ENCODE results near the gene OR51B5. TPM values are rescaled to one million over a fixed set of nuclear protein-coding genes. Genes with fewer than 3 reads are reported as not detected.

OR51B5 gene
- total and polyA plus RNA-seq, 4 donors = 0.17 to 0.23 TPM; not detected in 2

DNA sequence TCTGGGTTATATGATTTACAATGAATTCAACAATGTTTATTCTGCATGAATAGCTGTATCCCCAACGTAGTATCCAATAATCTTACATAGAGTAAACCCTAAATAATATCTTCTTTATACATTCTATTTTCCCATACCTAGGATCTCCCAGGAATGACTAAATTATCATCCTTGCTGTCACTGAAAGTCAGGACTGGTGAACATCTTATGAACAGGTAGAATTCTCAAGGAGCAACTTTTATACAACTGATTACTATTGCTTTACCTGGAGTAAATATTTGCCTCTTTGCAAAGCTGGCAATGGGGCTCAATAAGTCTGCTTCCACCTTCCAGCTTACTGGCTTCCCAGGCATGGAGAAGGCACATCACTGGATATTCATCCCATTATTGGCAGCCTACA lies 7.9 kb upstream of the OR51B5 start, which contains the start of gene OR51B6:
Gene OR51B6 (plus strand): TSS at position 301 of the 400 bp plus-strand sequence. CDS start 0 bp downstream, at position 301.
- Histone ChIP-seq H3K9ac (ENCODE audit: low read depth in 1 of 2, low read length in 2 of 2) (no peak within 1 kb of the TSS), H3K4me3 (ENCODE audit: low read depth in 1 of 3, low read length in 3 of 3) (no peak within 1 kb of the TSS), H3K4me1 (ENCODE audit: control insufficient read depth in 4 of 4, insufficient read depth in 4 of 4, low read length in 3 of 4) (no peaks in the 10 kb centered on the region), H3K9me3 (ENCODE audit: control insufficient read depth in 4 of 4, low read length in 3 of 4) (no peaks in the 10 kb centered on the region), H3K27me3 (ENCODE audit: control insufficient read depth in 4 of 4, insufficient read depth in 4 of 4, low read length in 3 of 4) (peaks cover 0 to 6% (median 0%) of the 10 kb centered on the region in 4 donors), H3K27ac (ENCODE audit: low read depth in 1 of 2, low read length in 2 of 2) (no peak within 1 kb of the TSS), H3K36me3 (ENCODE audit: control insufficient read depth in 4 of 4, insufficient read depth in 3 of 4, low read depth in 1 of 4, low read length in 3 of 4) (no peaks in the 10 kb centered on the region)
- TF ChIP-seq NR2F2 (IDR thresholded peaks at IDR 0.05) (no peak), JUND (IDR thresholded peaks at IDR 0.05) (no peak), SP1 (IDR thresholded peaks at IDR 0.05) (no peak), YY1 (IDR thresholded peaks at IDR 0.05) (no peak), RXRA (IDR thresholded peaks at IDR 0.05) (no peak), GABPA (IDR thresholded peaks at IDR 0.05 in 1 of 2, conservative IDR thresholded peaks at IDR 0.05 in 1 of 2) (no peak), RAD21 (IDR thresholded peaks at IDR 0.05) (no peak), HNF4G (IDR thresholded peaks at IDR 0.05) (no peak), FOXA2 (IDR thresholded peaks at IDR 0.05) (no peak)
- TF ChIP-seq, protein P1, sequence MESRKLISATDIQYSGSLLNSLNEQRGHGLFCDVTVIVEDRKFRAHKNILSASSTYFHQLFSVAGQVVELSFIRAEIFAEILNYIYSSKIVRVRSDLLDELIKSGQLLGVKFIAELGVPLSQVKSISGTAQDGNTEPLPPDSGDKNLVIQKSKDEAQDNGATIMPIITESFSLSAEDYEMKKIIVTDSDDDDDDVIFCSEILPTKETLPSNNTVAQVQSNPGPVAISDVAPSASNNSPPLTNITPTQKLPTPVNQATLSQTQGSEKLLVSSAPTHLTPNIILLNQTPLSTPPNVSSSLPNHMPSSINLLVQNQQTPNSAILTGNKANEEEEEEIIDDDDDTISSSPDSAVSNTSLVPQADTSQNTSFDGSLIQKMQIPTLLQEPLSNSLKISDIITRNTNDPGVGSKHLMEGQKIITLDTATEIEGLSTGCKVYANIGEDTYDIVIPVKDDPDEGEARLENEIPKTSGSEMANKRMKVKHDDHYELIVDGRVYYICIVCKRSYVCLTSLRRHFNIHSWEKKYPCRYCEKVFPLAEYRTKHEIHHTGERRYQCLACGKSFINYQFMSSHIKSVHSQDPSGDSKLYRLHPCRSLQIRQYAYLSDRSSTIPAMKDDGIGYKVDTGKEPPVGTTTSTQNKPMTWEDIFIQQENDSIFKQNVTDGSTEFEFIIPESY (IDR thresholded peaks at IDR 0.05) = no peak
- TF ChIP-seq, protein P2, sequence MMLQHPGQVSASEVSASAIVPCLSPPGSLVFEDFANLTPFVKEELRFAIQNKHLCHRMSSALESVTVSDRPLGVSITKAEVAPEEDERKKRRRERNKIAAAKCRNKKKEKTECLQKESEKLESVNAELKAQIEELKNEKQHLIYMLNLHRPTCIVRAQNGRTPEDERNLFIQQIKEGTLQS (IDR thresholded peaks at IDR 0.05) = no peak
- TF ChIP-seq, protein P3, sequence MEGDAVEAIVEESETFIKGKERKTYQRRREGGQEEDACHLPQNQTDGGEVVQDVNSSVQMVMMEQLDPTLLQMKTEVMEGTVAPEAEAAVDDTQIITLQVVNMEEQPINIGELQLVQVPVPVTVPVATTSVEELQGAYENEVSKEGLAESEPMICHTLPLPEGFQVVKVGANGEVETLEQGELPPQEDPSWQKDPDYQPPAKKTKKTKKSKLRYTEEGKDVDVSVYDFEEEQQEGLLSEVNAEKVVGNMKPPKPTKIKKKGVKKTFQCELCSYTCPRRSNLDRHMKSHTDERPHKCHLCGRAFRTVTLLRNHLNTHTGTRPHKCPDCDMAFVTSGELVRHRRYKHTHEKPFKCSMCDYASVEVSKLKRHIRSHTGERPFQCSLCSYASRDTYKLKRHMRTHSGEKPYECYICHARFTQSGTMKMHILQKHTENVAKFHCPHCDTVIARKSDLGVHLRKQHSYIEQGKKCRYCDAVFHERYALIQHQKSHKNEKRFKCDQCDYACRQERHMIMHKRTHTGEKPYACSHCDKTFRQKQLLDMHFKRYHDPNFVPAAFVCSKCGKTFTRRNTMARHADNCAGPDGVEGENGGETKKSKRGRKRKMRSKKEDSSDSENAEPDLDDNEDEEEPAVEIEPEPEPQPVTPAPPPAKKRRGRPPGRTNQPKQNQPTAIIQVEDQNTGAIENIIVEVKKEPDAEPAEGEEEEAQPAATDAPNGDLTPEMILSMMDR (IDR thresholded peaks at IDR 0.05; ENCODE audit: low read depth, low read length, missing input control) = no peak
- 57% methylated on average over 1 of the region's 1 CpG for WGBS
- no peak for DNase-seq (ENCODE audit: low spot score)

DNA sequence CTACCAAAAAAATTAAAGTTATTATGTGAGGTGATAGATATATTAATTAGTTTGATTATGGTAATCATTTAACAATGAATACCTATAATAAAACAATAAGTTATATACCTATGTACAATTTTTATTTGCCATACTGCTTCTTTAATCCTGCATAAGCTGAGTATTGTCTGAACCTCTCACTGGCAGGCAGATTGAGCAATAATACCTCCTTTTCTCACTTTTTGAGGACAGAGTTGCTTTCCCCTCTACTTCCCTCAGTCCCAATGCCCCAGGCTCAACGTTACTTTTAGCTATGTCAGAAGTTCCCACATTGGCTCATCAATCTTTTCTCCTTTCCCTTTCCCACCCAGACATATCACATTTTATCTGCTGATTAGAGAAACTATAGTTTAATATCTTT lies 6.2 kb upstream of the OR51B5 start:
- H3K9ac ChIP-seq (ENCODE audit: low read depth in 1 of 2, low read length in 2 of 2) = no peak overlapping the region
- no peak overlapping the region for H3K27ac ChIP-seq (ENCODE audit: low read depth in 1 of 2, low read length in 2 of 2)
- no peak for TF ChIP-seq GABPA (IDR thresholded peaks at IDR 0.05 in 1 of 2, conservative IDR thresholded peaks at IDR 0.05 in 1 of 2)
- TF ChIP-seq EGR1 (IDR thresholded peaks at IDR 0.05; ENCODE audit: low read depth in 2 of 2) = no peak
- TF ChIP-seq HNF4A (conservative IDR thresholded peaks at IDR 0.05) = no peak
- TF ChIP-seq, protein P4, sequence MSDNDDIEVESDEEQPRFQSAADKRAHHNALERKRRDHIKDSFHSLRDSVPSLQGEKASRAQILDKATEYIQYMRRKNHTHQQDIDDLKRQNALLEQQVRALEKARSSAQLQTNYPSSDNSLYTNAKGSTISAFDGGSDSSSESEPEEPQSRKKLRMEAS (IDR thresholded peaks at IDR 0.05) = no peak
- no peak for TF ChIP-seq NR2F2 (IDR thresholded peaks at IDR 0.05)
- DNase-seq (ENCODE audit: low spot score) = no peak
- no peak overlapping the region for H3K4me3 ChIP-seq (ENCODE audit: low read depth in 1 of 3, low read length in 3 of 3)
- H3K4me1 ChIP-seq (ENCODE audit: control insufficient read depth in 4 of 4, insufficient read depth in 4 of 4, low read length in 3 of 4) = no peaks in the 10 kb centered on the region
- H3K36me3 ChIP-seq (ENCODE audit: control insufficient read depth in 4 of 4, insufficient read depth in 3 of 4, low read depth in 1 of 4, low read length in 3 of 4) = no peaks in the 10 kb centered on the region
- peaks cover 0 to 6% (median 0%) of the 10 kb centered on the region in 4 donors for H3K27me3 ChIP-seq (ENCODE audit: control insufficient read depth in 4 of 4, insufficient read depth in 4 of 4, low read length in 3 of 4)
- WGBS = 36% methylated on average over 1 of the region's 1 CpG
- H3K9me3 ChIP-seq (ENCODE audit: control insufficient read depth in 4 of 4, low read length in 3 of 4) = no peaks in the 10 kb centered on the region
